ENCODE results near the gene NMT1.

DNA sequence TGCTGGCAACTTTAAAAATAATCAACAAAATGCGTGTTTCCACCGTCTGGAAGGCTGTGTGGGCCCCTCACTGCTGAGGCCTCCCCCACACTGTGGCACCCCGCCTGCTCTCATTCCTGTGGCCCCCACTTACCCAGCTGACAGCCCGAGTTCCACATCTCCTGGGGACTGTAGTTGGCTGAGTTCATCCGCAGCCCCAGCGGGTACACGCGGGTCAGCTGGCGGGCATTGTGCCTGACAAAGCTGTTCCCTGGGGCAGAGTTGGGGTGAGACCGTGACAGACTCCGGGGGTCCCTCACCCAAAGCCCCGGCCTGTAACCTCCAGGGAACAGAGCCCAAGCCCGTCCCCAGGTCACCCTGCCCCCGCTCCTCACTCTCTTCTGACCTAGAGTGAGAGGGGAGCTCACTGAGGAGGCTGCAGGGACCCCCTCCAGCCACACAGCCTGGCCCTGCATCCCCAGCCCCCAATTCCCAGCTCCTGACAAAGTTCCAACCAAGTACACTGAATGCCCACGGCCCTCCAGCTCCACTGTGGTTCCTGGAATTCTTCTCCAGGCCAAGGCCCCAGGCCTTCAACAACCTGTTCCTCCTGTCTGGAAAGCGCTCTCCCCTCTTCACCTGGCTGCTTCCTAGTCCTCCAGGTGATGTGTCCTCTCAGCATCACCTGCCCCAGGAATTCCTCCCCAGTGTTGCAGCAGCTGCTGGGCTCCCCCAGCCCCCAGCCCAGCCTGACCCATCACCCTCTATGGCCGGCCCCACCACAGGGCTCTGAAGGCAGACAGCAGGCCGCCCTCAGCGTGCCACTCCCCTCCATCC lies 53.2 kb downstream of the NMT1 start:
- no peak for TF ChIP-seq CTCF (IDR thresholded peaks at IDR 0.05; ENCODE audit: low read depth, low read length, poor library complexity, severe bottlenecking)
- TF ChIP-seq EZH2phosphoT487 (IDR thresholded peaks at IDR 0.05; ENCODE audit: borderline replicate concordance, low read length): no peak

Data from DOHH2 (cell line).